NOMO-1 treated with dmso at 0.1 percent for 144 hours (cell line): ENCODE data around the gene ZNF365.
A peak's percentile ranks its signal among the peaks of the same experiment; 100 is the strongest.
"Not testable (repeated sequence)": the region's sequence is repeated elsewhere in the genome, so short reads cannot be mapped to it uniquely, and the experiment has no call there.

Experiments
- DNase-seq: peaks from one replicate; lab custom pipeline; 2025; ENCODE audit not compliant: unreplicated experiment; lab: John Stamatoyannopoulos, UW

ZNF365 gene

DNA sequence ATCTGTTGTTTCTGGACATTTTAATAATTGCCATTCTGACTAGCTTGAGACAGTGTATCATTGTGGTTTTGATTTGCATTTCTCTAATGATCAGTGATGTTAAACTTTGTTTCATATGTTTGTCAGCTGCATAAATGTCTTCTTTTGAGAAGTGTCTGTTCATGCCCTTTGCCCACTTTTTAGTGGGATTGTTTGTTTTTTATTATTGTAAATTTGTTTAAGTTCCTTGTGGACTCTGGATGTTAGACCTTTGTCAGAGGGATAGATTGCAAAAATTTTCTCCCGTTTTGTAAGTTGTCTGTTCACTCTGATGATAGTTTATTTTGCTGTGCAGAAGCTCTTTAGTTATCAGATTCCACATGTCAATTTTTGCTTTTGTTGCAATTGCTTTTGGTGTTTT is 36.8 kb downstream of the ZNF365 start:
- not testable (repeated sequence) for DNase-seq

DNA sequence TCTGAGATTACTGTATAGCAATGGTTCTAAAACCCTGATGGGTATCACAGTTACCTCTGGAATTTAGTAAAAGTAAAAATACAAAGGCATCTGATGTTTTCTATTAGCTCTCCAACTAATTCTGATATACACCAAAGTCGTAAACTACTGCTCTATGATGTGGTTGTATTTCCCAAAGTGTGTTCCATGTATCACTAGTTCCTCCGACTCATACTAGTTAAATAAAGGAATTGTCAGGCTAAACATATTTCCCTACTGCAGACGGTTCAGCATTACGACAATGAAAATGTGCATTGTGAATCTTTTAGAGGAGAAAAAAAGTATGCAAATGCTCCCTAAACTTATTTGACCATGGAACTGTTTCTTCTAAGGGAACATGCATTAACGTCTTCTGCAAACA is 38.9 kb downstream of the ZNF365 start:
- DNase-seq, result no peak

DNA sequence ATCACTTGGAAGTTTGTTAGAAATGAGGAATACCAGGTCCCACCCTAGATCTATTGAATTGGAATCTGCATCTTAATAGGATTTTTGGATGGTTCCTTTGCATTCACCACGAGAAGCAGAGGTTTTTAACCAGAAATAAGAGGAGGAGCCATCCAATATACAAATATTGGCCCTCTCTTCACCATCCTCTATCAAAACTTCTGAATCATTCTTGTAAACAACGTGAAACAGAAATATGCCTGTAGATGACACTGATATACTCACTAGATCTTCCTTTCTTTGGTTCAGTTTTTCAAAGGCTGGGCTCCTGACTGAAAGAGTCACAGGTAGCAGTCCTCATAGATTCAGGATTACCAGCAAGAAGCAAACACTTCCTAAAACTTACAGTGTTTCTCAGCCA is 39.5 kb downstream of the ZNF365 start:
- DNase-seq, result no peak

DNA sequence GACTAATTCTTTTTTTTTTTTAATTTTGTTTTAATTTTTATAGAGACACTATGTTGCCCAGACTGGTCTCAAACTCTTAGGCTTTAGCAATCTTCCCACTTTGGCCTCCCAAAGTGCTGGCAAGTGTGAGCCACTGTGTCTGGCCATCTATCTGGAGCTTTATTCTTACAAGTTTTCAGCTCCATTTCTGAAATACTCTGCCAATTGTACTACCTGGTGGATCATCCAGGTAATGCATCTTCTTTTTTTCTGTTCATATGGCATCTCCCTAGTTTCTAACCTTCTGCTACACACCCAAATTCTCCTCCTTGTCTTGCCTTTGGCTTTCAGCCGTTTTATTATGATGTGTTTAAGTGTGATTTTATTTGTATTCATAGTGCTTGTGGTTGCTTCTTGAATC is 40.2 kb downstream of the ZNF365 start:
- no peak for DNase-seq

DNA sequence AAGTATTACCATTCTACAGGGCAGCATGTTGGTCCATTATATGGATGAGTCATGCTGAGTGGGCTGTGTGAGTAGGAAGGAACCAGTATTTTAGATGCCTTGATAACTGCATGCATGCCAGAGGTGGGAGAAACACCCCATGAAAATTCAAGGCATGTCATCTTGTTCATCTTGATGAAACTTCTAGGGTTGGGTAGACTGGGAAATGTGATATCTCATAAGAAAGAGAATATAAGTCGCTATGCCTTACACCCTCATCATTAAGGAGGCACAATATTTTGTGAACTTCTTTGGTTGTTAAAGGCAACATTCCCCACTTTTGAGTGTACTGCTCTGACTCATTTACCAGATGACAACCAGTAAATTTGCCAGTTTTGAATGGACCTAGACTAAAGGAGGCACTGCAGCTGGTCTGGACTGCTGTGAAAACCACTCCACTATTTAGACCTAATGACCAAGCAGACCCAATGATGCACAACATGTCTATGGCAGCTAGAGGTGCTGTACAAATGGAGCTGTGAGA is 48.0 kb downstream of the ZNF365 start:
- DNase-seq, result no peak

DNA sequence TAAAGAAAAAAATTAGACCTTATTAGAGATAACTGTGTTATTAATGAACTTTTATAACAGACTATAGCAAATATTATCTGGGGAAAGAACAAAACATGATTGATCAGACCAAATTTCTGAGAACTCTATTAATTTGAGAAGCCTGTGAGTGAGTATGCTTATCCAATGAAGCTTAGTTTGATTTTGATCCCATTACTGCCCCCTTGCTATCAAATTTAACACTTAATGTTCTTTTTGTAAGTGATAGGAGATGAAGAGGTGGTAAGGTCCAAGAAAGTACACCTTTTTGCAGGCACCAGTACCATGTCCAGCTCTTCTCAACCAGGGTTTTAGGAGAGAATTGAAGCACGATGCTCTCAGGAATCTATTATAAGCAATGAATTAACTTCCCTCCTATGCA is 49.9 kb downstream of the ZNF365 start:
- no peak for DNase-seq

DNA sequence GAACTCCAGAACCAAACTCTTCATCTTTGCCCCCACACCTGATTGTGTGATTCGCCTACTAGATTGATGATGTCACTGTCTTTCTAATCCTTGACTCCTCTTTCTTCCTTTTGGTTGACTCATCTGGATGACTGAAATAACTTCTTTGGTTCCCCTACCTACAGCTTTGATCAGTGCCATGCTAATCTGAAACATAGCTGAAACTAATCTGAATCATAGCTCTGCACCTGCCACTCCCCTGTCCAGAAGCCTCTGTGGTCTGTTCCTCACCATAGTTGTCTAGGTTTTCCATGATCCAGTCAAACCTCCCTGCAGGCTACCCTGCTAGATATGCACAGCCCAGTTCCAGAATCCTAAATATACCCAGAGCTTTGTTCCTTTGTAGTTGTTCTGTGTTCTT is 51.9 kb downstream of the ZNF365 start:
- no peak for DNase-seq

DNA sequence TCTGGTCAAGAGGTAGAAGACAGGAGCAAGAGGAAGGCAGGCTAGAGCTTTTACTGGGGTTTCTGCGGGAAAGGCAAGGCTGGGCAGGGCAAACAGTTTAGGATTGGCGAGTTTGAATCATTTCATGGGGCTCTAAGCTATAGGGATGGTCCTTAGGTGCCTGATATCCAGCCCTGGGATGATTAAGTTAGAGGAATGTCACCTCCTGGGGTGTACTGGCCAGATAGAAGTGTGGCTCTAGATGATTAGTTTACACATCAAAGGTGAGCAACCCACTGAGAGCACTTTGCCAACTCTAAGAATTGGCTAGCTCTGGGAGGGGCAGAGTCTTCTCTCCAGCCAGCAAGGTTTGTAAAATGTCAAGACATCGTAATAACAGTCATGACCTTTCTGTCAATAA is 52.4 kb downstream of the ZNF365 start:
- no peak for DNase-seq

DNA sequence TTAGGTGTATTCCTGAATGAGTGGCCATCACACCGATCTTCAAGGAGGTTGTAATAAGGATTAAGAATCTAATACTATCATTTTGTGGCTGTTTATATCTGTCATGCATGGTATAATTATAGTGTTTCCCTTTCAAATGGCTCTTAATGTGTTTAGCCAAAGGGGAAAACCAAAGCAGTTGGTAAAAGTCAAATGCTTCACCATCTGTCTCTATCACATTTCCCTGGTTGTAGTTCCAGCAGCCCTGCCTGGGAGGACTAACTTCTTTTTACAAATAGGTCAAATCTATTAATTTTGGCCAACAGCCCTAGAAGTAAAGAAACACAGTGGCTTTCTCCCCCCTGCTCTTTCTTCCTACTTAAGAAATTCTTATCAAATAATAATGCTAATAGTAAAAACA is 56.7 kb downstream of the ZNF365 start:
- DNase-seq, result no peak

DNA sequence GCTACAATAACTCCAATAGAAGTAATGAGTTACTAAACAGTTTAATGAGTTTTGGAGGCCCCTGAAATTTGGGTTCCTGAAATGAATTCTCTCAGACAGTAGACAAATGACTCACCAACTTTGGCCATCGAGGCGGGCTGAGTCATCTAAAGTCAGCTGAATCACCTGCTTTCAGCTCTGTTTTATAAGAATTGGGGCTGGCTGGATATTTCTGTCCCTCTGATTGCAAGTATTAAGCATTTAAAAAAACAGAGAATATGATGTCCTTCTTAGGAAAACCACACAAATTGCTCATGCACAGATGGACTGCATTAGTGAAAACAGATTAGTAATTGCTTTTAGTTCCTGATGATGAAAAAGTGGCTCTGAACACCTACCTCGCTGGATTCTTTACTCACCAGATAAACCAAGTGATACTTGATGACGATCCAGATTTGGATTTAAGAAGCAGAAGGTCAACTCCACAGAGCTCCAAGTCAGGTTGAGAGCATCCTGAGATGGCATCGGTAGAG is 59.1 kb downstream of the ZNF365 start:
- peak; percentile 53 for DNase-seq

DNA sequence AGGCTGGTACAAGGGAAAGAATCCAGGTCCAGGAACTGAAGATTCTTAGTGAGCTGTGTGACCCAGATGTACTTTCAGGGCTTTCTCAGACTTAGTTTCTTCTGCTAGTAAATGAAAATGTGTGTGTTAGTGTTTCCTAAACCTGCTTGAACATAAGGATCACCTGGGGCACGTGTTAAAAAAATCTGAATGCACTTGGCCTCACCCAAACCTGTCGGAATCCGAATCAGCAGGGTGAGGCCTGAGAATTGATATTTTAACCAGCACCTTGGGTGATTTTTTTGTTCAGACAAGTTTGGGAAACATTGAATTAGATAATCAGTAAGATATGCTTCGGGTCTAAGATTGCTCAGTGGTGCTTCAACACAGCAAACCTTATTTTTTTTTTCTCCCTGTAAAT is 59.7 kb downstream of the ZNF365 start:
- no peak for DNase-seq

DNA sequence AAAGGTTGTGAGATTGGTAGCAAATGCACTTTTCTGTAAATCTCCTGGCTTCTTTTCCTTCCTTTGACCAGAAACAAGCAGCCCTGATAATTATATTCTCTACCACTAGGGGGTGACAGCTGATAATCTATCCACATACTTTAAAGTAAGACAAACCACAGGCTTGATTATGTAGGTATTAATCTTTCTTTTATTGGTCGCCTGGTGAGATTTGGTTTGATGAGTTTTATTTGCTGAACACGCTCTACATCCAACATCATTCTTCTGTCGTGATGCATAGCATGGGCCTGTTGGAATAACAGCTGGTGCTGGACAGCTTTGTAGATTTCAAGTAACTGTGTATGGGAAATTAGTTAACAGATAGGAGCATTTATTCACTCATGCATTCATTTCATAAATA is 63.5 kb downstream of the ZNF365 start:
- DNase-seq, result peak; percentile 17

DNA sequence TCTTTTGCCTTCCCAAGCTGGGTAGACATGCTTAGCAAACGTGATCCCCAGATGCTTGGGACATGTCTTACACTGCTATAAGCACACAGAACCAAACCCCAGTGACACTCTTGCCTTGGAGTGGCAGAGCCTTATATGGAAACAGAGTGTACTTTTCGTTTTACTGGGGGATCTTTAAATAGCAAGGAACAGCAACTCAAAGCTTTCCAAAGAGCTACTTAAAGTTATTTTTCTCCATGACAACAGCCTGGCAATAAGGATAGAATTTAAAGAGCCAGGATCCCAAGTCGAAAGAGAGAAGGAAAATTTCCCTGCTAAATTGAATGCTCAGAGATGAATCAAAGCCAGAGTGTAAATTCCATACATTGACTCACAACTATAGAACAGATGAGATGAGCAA is 67.8 kb downstream of the ZNF365 start:
- DNase-seq, result no peak

DNA sequence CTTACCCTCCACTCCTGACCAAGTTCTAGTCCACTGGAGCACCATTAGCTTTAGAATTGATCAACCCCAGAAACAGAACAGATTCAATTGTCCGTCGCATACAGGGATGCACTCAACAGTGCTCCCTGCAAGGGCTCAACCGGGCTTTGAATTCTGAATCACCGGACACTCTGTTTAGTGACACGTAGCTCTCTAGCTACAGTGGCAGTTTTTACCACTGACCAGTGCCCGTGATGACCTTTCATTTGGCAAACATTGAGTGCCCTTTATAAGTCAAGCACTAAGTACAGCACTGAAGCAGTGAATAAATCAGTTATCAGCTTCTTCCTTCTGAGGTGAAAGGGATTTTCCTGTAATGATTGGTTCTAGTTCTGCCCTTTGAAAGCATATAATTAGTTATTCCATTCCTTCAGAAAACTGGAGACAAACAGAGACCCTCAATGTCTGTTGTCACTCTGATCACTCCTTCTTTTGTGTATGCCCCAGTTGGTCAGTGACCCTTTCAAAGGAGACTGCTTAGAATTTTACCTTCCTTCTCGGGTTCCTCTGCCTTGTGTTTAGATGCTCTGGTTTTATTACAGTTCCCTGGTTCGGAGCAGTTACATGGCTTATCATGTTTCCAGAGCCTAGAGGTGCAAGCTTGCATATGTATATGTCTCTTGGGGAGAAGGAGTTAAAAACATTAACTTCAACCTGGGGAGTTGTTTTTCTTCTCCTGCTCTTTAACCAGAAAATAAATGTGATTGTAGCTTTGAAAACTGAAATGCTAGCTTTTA is 68.9 kb downstream of the ZNF365 start:
- DNase-seq, result no peak

DNA sequence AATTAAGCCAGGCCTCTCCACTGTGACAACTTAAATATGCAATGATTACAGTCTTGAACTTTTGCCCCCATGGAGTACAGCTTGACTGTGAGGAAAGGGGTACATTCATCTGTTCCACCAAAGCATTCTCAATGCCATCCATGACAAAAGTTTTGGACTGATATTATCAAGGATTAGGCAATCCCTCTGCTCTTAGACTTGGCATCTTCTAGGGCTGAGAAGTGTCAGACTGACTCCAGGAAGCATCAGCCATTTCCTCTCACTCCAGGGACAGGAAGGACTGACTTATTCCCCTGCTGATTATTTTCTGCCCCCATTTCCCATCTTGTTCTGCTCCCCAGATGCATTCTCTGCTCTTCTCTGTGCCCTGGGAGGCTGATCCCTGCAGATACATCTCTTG is 69.7 kb downstream of the ZNF365 start:
- DNase-seq, result no peak

DNA sequence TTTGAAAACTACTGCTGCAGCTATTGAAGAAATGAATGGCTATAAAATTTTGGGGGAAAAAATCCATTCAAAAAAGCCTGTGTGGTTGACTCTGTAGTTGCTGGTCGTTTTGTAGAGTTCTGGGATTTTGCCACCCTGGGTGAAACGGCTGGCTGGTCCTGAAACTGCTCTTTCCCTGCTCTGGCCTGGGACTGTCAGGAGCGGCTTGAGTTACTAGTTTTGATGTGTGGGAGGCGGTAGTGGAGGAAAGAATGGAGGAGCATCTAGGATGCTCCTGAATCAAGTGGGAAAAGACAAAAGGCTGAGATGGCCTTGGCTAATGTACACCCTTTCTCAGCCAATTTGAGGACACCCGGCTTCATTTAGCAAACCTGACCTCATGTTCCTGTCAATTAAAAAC is 72.5 kb downstream of the ZNF365 start:
- no peak for DNase-seq

DNA sequence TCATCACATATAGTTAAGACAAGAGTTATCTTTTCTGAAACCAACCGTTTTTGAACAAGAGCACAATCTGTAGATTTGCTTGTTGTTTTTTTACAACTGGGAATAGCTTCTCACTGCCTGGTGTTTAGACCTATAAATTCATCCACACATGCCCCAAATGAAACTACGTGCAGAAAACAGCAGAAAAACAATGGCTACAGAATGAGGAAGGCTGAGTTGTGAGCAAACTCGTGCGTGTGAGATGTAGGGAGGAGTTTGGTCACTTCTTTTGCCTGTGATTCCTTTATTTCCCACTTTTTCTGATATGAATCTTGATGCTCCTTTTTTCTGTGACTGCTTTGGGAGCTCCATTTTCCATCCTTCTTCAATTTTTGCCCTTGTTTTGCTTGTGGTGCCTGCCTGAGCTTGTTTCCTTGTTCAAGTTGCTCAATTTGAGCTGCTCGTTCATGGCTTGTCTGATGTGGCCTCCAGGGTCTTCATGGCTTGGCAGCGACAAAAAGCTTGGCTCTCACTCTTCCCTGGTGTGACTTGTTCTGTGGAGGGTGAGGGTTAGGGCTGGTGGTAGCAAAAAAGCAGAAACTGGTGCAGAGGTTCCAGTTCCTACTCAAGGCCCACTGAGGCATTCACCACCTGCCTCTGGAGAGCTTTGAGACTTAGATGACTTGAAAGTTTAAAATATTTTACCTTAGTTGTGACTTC is 76.9 kb downstream of the ZNF365 start:
- DNase-seq, result no peak

DNA sequence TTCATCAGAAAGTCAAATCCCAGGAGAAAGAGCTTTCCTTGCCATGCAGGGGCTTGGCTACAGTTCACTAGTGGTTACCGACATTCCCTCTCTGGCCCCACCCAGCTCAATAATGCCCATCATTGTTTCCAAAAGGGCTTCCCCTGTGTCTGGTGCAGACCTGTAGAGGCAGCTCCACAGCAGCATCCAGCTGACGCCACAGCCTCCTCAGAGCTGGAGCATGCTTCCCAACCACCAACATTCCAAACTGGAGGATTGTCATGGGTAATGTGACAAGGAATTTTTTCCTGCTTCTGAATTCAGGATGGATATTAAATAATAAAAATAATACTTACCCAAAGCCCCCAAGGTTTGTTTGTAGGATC is 77.4 kb downstream of the ZNF365 start:
- no peak for DNase-seq
